HG02970 (cell line): ENCODE data around the gene TMEM39A.

Experiments
- ATAC-seq: cut with Tn5 transposase; IDR thresholded peaks from one replicate; pipeline ENCODE4 v1.9.1; 2021; ENCODE audit warnings: mild to moderate bottlenecking, moderate library complexity, moderate number of reproducible peaks; ENCODE audit not compliant: unreplicated experiment, low FRiP score

Gene TMEM39A

GRCh38 chr3:119456469-119456868 lies 6.9 kb downstream of the TMEM39A start:
- no peak for ATAC-seq

DNA sequence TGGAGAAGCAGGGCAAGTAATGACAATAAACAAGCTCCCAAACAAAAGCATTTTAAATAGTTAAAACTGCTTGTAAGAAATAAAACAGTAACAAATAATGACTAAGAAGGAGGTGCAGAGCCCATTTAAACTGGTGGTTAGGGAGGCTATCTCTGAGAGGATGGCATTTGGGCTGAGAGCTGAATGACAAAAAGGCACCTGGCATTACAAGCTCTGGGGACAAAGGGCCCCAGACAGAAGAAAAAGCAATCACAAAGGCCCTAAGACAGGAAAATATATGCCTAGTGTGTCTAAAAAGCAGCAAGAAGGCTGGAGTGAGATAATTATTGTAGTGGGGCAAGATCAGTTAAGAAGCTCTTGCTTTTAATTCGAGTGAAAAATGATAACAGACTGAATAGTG lies 9.6 kb downstream of the TMEM39A start:
- no peak for ATAC-seq

- ATAC-seq, result no peak
Observed at GRCh38 chr3:119444590-119444989, 18.8 kb downstream of the TMEM39A start.

GRCh38 chr3:119443179-119443578 lies 20.2 kb downstream of the TMEM39A start:
- no peak for ATAC-seq

GRCh38 chr3:119437691-119438258 lies 25.6 kb downstream of the TMEM39A start:
- ATAC-seq, result no peak

GRCh38 chr3:119436977-119437376 lies 26.4 kb downstream of the TMEM39A start:
- no peak for ATAC-seq

GRCh38 chr3:119434703-119435102 lies 28.7 kb downstream of the TMEM39A start:
- no peak for ATAC-seq

GRCh38 chr3:119433613-119434325 lies 29.6 kb downstream of the TMEM39A start:
- no peak for ATAC-seq

GRCh38 chr3:119428538-119428937 lies 34.9 kb downstream of the TMEM39A start:
- ATAC-seq, result no peak

- no peak for ATAC-seq
Observed at GRCh38 chr3:119427669-119428068, 35.7 kb downstream of the TMEM39A start.

DNA sequence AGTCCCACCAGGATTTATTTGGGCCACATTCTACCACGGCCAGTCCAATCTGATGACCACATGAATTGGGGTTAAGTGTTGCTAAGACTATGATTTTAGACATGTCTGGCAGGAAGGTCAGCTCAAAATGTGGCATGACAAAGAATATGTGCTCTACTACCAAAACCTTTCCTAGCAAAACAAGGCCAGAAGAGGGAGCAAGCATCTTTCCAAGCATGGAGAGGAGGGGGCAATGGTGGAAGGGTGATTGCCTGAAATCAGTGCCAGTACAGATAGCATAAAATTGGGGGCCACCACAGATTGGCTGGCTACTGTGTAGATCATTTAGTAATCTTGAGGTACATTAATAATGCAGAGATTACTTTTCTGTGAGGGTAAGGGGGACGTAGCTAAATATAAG lies 43.2 kb downstream of the TMEM39A start:
- no peak for ATAC-seq

- ATAC-seq, result no peak
Observed at GRCh38 chr3:119418641-119419040, 44.8 kb downstream of the TMEM39A start.

- no peak for ATAC-seq
Observed at GRCh38 chr3:119417771-119418512, 45.5 kb downstream of the TMEM39A start.

DNA sequence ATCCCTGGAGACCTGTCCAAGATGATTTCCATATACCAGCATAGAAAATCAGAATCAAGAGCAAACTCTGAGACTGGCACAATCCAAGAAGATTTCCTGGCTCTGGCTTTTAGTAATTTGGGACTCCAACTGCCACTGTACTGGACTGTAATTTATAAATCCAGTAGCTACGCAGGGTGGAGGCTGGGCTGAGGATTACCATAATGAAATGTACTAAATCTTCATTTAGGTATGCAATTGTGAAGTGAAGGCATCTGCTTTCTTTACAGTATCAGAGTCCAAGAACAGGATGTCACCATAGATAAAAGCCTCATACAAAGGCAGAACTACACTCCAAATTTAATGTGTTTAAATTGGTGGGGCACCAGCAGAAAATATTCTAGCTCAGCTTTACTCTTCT lies 46.5 kb downstream of the TMEM39A start:
- ATAC-seq, result no peak

DNA sequence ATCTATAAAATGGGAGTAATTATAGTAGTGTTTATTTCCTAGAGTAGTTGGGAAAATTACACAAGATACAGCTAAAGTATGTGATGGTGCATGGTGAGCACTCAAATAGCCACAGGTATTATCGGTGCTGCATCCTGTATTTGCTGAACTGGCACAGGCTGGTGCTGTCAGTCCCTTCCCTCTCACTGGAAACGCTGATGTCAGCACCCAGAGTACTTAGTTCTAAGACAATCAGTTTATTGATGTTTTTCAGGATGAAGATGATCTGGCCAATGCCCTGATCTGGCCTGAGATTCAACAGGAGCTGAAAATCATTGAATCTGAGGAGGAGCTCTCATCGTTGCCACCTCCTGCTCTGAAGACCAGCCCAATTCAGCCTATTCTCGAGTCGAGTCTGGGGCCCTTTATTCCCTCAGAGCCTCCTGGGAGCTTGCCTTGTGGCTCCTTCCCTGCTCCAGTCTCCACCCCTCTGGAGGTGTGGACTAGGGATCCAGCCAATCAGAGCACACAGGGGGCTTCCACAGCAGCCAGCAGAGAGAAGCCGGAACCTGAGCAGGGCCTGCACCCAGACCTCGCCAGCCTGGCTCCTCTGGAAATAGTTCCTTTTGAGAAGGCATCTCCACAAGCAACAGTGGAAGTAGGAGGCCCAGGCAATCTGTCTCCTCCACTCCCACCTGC lies 49.7 kb downstream of the TMEM39A start:
- no peak for ATAC-seq

- ATAC-seq, result no peak
Observed at GRCh38 chr3:119409844-119410243, 53.6 kb downstream of the TMEM39A start.

GRCh38 chr3:119408243-119408950 lies 55.0 kb downstream of the TMEM39A start:
- ATAC-seq, result no peak

- no peak for ATAC-seq
Observed at GRCh38 chr3:119405315-119405714, 58.1 kb downstream of the TMEM39A start.

- no peak for ATAC-seq
Observed at GRCh38 chr3:119403201-119403600, 60.2 kb downstream of the TMEM39A start.

GRCh38 chr3:119402791-119403190 lies 60.6 kb downstream of the TMEM39A start:
- no peak for ATAC-seq
